Tibial nerve (tissue), 4 donors: ENCODE measurements around the gene SAP30BP.

ENCODE experiments used
- EP300 ChIP-seq, 2 donors: sonication (generic); formaldehyde crosslinking; IDR thresholded peaks; one replicate each; pipeline ENCODE4 v1.6.1; 2017; ENCODE audit warnings: antibody characterized with exemption in 2 of 2, mild to moderate bottlenecking in 1 of 2
- POLR2A ChIP-seq, 2 donors: fragments of 450-650 bp; IDR thresholded peaks; one replicate each; pipeline ENCODE4 v1.6.1; 2017; ENCODE audit warnings: antibody characterized with exemption in 2 of 2, mild to moderate bottlenecking in 2 of 2, moderate library complexity in 2 of 2
- TF ChIP-seq, protein P1 (sequence below), 5 experiments: fragments of 200-600 bp in 3 of 5; fragments of 450-650 bp in 2 of 5; sonication (generic) in 3 of 5; IDR thresholded peaks; one replicate each; pipeline ENCODE4 v1.5.1; 2016 to 2019; ENCODE audit warnings: antibody characterized with exemption in 5 of 5, mild to moderate bottlenecking in 3 of 5, moderate library complexity in 2 of 5

DNA sequence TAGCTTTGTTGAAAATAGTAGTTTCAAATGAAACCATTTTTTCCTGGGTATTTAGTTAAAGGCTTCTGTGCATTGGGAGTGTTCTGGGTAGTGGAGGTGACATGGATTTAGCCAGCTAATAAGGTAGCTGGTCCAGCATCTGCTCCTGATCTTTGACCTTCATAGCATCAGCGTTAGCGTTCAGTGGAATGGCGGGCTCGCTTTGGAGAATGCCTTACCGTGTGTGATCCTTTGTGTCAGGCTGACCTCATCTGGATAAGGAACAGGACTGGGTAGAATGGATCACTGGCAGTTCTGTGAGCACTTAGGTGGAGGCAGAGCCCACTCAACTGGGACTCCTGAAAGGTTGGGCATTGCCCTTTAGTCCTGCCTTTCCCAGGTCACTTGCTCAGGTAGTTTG, 3.7 kb downstream of the SAP30BP start:
- TF ChIP-seq, protein P1, sequence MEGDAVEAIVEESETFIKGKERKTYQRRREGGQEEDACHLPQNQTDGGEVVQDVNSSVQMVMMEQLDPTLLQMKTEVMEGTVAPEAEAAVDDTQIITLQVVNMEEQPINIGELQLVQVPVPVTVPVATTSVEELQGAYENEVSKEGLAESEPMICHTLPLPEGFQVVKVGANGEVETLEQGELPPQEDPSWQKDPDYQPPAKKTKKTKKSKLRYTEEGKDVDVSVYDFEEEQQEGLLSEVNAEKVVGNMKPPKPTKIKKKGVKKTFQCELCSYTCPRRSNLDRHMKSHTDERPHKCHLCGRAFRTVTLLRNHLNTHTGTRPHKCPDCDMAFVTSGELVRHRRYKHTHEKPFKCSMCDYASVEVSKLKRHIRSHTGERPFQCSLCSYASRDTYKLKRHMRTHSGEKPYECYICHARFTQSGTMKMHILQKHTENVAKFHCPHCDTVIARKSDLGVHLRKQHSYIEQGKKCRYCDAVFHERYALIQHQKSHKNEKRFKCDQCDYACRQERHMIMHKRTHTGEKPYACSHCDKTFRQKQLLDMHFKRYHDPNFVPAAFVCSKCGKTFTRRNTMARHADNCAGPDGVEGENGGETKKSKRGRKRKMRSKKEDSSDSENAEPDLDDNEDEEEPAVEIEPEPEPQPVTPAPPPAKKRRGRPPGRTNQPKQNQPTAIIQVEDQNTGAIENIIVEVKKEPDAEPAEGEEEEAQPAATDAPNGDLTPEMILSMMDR (IDR thresholded peaks at IDR 0.05), result no peak
- TF ChIP-seq POLR2A (IDR thresholded peaks at IDR 0.05) (no peak), EP300 (IDR thresholded peaks at IDR 0.05) (no peak)
